NCI-H2227 treated with DMSO at 0.1 percent for 48 hours (cell line): Measurements from ENCODE around the gene CARD9.
A peak's percentile ranks its signal among the peaks of the same experiment; 100 is the strongest.
"Not testable (repeated sequence)": the region's sequence is repeated elsewhere in the genome, so short reads cannot be mapped to it uniquely, and the experiment has no call there.

Source experiments
- DNase-seq: peaks from one replicate; lab custom pipeline; 2025; lab: John Stamatoyannopoulos, UW

The CARD9 gene, protein sequence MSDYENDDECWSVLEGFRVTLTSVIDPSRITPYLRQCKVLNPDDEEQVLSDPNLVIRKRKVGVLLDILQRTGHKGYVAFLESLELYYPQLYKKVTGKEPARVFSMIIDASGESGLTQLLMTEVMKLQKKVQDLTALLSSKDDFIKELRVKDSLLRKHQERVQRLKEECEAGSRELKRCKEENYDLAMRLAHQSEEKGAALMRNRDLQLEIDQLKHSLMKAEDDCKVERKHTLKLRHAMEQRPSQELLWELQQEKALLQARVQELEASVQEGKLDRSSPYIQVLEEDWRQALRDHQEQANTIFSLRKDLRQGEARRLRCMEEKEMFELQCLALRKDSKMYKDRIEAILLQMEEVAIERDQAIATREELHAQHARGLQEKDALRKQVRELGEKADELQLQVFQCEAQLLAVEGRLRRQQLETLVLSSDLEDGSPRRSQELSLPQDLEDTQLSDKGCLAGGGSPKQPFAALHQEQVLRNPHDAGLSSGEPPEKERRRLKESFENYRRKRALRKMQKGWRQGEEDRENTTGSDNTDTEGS

DNA sequence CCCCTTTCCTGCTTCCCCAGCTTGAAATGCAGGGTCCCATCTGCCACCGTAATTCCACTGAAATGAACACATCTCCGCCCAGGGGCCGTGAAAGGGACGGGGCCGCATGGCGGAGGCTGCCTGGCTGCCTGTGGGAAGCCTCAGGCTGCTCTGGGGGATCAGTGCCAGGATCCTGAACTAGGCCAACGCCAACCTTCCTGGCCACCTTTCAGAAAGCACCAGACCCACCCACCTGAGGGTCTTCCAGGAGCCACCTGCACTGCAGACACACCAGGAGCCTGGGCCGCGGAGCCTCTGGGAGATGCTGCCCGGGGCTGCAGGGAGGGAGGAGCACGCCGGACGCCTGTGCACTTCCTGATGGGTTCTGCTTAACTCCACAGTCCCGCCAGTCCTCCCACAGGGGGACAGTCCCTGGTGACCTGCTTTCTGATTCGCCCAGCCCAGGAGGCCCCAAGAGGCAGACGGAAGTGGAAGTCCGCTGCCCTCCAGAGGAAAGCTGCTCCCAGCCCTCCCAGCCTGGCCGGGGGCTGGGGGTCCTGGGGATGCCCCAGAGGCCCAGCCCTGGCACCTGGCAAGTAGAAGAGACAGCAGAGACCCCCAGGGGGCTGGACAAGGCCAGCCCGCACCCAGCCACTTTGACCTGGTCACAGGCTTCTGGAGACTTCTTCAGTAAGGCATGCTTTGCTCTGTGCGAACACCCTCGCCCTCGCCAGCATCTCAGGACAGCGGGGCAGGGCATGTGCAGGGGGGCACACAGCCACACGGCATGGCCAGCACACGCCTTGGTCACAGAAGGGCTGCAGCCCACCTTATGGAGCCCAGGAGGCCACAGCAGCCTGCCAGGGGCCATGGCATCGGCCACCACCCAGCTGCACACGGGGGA lies at the start of gene CARD9:
Gene CARD9 (minus strand): TSS at position 370 of the 883 bp plus-strand sequence. CDS start 1,591 bp downstream, outside the sequence.
- no peak for DNase-seq

- no peak for DNase-seq
These were observed 49.4 kb upstream of the CARD9 start for GRCh38 chr9:136422876-136423275.

- no peak for DNase-seq
These were observed 48.3 kb upstream of the CARD9 start for GRCh38 chr9:136421791-136422190.

DNA sequence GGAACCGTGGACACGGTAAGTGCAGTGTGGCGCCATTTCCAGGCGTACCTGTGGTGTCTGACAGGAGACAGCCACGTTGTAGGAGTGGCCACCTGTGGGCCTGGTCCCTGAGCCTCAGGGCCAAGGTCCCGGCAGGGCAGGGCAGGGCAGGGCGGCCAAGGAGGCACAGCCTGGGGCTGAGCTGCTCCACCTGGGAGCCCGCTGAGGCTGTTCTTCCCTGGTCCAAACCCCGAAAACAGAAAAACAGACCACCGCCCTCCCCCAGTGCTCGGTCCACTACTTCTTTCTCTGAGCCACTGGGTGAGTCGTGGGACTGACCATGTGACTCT lies 45.6 kb upstream of the CARD9 start:
- DNase-seq: no peak

GRCh38 chr9:136418182-136419091 lies 45.0 kb upstream of the CARD9 start:
- DNase-seq: no peak

- DNase-seq: no peak
These were observed 43.4 kb upstream of the CARD9 start for GRCh38 chr9:136416914-136417313.

- DNase-seq: no peak
These were observed 43.0 kb upstream of the CARD9 start for GRCh38 chr9:136416427-136416826.

GRCh38 chr9:136412962-136413361 lies 39.5 kb upstream of the CARD9 start:
- no peak for DNase-seq

DNA sequence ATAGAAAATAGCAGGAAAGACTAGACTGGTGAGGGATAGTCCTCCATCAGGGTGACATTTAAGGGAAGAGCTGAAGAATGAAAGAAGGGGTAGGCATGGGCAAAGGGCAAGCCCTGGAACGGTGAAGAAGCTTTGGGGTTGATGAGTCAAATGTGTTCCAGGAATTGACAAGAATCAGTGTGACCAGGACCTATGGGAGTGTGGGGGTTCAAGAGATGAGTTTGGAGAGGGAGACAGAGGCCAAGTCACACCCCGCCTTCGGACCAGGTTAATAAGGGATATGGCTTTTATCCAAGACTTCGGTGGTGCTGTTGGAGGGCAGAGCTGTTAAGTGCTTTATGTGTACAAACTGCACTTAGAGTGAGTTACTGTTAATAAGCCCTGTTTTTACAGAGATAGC lies 37.9 kb upstream of the CARD9 start:
- DNase-seq: no peak

- DNase-seq: peak; percentile 80
These were observed 37.2 kb upstream of the CARD9 start, which contains the start of the genes ENTR1 and PMPCA for GRCh38 chr9:136410500-136411287. Gene ENTR1 (minus strand): TSS chr9:136410614. CDS start chr9:136410397, 217 bp downstream. Gene PMPCA (plus strand): TSS chr9:136410658. CDS start chr9:136410669, 11 bp downstream.

- no peak for DNase-seq
These were observed 36.3 kb upstream of the CARD9 start for GRCh38 chr9:136409557-136410455.

- no peak for DNase-seq
These were observed 34.4 kb upstream of the CARD9 start for GRCh38 chr9:136407911-136408310.

GRCh38 chr9:136407061-136407460 lies 33.6 kb upstream of the CARD9 start:
- not testable (repeated sequence) for DNase-seq

DNA sequence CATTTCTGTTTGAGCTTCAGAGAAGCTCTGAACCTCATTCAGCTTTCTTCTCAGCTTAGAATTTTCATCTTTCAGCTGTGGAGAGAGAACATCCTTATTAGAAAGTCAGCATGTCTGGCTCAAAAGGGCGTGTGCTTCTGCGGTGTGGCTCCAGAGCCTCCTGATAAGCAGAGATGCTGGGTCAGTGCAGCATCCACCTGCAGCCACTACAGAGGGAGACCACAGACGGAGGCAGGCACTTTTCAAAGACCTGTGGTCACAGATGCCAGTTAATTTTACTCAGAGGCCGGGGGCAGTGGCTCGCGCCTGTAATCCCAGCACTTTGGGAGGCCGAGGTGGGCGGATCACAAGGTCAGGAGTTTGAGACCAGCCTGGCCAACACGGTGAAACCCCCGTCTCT lies 32.4 kb upstream of the CARD9 start:
- not testable (repeated sequence) for DNase-seq

DNA sequence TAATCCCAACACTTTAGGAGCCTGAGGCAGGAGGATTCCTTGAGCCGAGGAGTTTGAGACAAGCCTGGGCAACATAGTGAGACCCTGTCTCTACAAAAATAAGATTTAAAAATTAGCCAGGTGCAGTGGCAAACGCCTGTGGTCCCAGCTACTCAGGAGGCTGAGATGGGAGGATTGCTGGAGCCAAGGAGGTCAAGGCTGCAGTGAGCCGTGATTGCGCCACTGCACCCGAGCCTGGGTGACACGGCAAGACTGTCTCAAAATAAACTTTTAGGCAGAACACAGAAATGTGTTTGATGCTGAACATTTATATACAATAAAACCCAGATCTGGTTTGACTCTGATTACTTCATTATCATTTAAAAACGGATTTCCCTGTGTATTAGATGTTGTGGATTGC lies 32.0 kb upstream of the CARD9 start:
- DNase-seq: no peak

DNA sequence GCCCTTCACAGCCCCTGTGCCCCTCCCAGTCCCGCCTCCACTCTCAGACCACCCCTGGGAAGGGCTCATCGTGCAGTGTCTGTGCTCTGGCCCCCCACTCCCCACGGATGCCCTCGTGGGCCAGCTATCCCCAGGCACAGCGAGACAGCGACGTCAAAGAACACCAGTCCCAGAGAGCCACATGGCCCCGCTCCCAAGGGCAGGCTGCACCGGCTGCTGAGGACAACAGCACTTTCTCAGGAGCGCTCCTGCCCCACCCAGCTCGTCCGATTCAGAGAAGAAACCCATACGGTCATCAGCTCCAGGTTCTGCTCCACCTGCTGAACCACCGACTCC lies 31.3 kb upstream of the CARD9 start:
- DNase-seq: no peak

GRCh38 chr9:136403915-136404800 lies 30.7 kb upstream of the CARD9 start:
- DNase-seq: no peak

GRCh38 chr9:136403538-136403914 lies 30.1 kb upstream of the CARD9 start:
- DNase-seq: no peak

DNA sequence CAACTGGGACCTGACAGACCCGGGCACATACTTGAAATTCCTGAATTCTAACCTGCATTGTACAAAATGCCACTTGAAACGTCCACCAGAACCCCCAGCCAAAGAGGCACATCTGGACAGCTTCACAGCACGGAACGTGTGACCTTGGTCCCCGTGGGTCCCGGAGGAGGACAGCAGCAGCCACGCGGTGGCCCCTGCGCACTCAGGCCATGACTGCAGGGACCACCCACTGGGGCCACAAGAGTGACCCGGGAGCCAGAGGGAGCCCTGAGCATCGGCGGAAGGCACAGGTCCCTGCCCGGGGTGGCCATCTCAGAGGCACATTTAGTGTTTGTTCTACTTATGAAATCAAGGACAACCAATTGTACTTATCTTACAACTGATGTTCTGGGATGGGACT lies 28.6 kb upstream of the CARD9 start:
- DNase-seq: no peak
